Calu3 (cell line): ENCODE data around the gene FILIP1L. TPM values are rescaled to one million over a fixed set of nuclear protein-coding genes. Genes with fewer than 3 reads are reported as not detected.

Experiments used
- BruUV-seq: library from RNA; stranded (reverse); fragments of 400-500 nt; replicated peaks from 2 replicates; lab custom pipeline; 2021; lab: Mats Ljungman, UMichigan
- CTCF ChIA-PET: fragments of 300-600 bp; sonication (Branson Sonifier 250); formaldehyde crosslinking; loops from one replicate; lab custom pipeline; 2022; ENCODE audit warnings: antibody characterized with exemption; lab: Charles Lee
- DNase-seq: peaks from one replicate; pipeline ENCODE4 v3.0.0; 2022
- H3K27ac Mint-ChIP-seq: one replicate; pipeline ENCODE4 v1.8.0; 2022; ENCODE audit warnings: mixed read lengths; ENCODE audit not compliant: unreplicated experiment
- H3K27me3 Mint-ChIP-seq: one replicate; pipeline ENCODE4 v1.8.0; 2022; ENCODE audit warnings: mixed read lengths; ENCODE audit not compliant: unreplicated experiment
- H3K36me3 Mint-ChIP-seq: one replicate; pipeline ENCODE4 v1.8.0; 2022; ENCODE audit warnings: mild to moderate bottlenecking, moderate library complexity, mixed read lengths; ENCODE audit not compliant: insufficient read depth, unreplicated experiment
- H3K4me1 Mint-ChIP-seq: one replicate; pipeline ENCODE4 v1.8.0; 2022; ENCODE audit warnings: mild to moderate bottlenecking, low read depth, mixed read lengths; ENCODE audit not compliant: unreplicated experiment
- H3K4me3 Mint-ChIP-seq: one replicate; pipeline ENCODE4 v1.8.0; 2022; ENCODE audit warnings: mild to moderate bottlenecking, low read depth, moderate library complexity, mixed read lengths; ENCODE audit not compliant: unreplicated experiment
- H3K9me3 Mint-ChIP-seq: one replicate; pipeline ENCODE4 v1.8.0; 2022; ENCODE audit warnings: low read depth, mixed read lengths; ENCODE audit not compliant: unreplicated experiment
- CTCF ChIP-seq: fragments of 200-600 bp; IDR thresholded peaks from one replicate; pipeline ENCODE4 v1.8.0; 2022; ENCODE audit warnings: antibody characterized with exemption; ENCODE audit not compliant: unreplicated experiment
- intact Hi-C: fragments of 100-400 bp; cut with micrococcal nuclease; formaldehyde crosslinking; loops from one replicate; pipeline ENCODE4 v1.10.0; 2022; ENCODE audit not compliant: unreplicated experiment
- total RNA-seq: library from RNA; stranded (reverse); gene quantifications from 2 replicates; pipeline ENCODE4 v1.2.3, GENCODE V29; 2022

Gene FILIP1L
- total RNA-seq, 1 experiment from 2014 or later = 5.2 TPM

GRCh38 chr3:99934975-99935797, 179.1 kb downstream of the FILIP1L start:
- Mint-ChIP-seq H3K36me3 (no peaks in the 10 kb centered on the region), H3K27ac (no peak overlapping the region), H3K9me3 (no peaks in the 10 kb centered on the region), H3K4me1 (peaks cover 23% of the 10 kb centered on the region), H3K4me3 (no peak overlapping the region), H3K27me3 (no peaks in the 10 kb centered on the region)
- intact Hi-C loops = no loop called here
- no peak for TF ChIP-seq CTCF
- no peak for DNase-seq
- BruUV-seq = no TSS peak
- CTCF ChIA-PET = interaction anchor here (0.6 kb wide), 1 partner anchor 85 kb away, joined by 5 read pairs; no protein-coding TSS in a partner anchor

- no peaks in the 10 kb centered on the region for H3K27me3 Mint-ChIP-seq
- no peaks in the 10 kb centered on the region for H3K9me3 Mint-ChIP-seq
- CTCF ChIA-PET = no interaction called here
- no peak for DNase-seq
- BruUV-seq = no TSS peak
- H3K4me3 Mint-ChIP-seq = no peak overlapping the region
- no peak overlapping the region for H3K27ac Mint-ChIP-seq
- intact Hi-C loops = no loop called here
- H3K36me3 Mint-ChIP-seq = no peaks in the 10 kb centered on the region
- H3K4me1 Mint-ChIP-seq = peaks cover 17% of the 10 kb centered on the region
- TF ChIP-seq CTCF = no peak
Observed at GRCh38 chr3:99933971-99934750, 180.1 kb downstream of the FILIP1L start.

- H3K27ac Mint-ChIP-seq = no peak overlapping the region
- CTCF ChIA-PET = no interaction called here
Observed at GRCh38 chr3:99931059-99931458, 183.2 kb downstream of the FILIP1L start.

GRCh38 chr3:99929745-99930139, 184.6 kb downstream of the FILIP1L start:
- CTCF ChIA-PET = no interaction called here
- no peak for DNase-seq

More at GRCh38 chr3:99931059-99931458, 183.2 kb downstream of the FILIP1L start:
- H3K9me3 Mint-ChIP-seq = no peaks in the 10 kb centered on the region
- DNase-seq = no peak
- H3K36me3 Mint-ChIP-seq = no peaks in the 10 kb centered on the region
- intact Hi-C loops = no loop called here
- H3K27me3 Mint-ChIP-seq = no peaks in the 10 kb centered on the region
- peaks cover 8% of the 10 kb centered on the region for H3K4me1 Mint-ChIP-seq
- BruUV-seq = no TSS peak
- no peak for TF ChIP-seq CTCF
- no peak overlapping the region for H3K4me3 Mint-ChIP-seq

More at GRCh38 chr3:99929745-99930139, 184.6 kb downstream of the FILIP1L start:
- H3K27ac Mint-ChIP-seq = no peak overlapping the region
- no peaks in the 10 kb centered on the region for H3K27me3 Mint-ChIP-seq
- H3K9me3 Mint-ChIP-seq = no peaks in the 10 kb centered on the region
- no peaks in the 10 kb centered on the region for H3K36me3 Mint-ChIP-seq
- peaks cover 14% of the 10 kb centered on the region for H3K4me1 Mint-ChIP-seq
- intact Hi-C loops = no loop called here
- no TSS peak for BruUV-seq
- TF ChIP-seq CTCF = no peak
- H3K4me3 Mint-ChIP-seq = no peak overlapping the region
